Neuronal stem cell (in vitro differentiated cells): ENCODE measurements around the gene ULK4.

Experiments used
- DNase-seq: peaks from one replicate; pipeline ENCODE4 v3.0.0-alpha.2; 2013; ENCODE audit warnings: low spot score
- H2AFZ ChIP-seq: one replicate; pipeline ENCODE4 v1.6.1; 2013; ENCODE audit warnings: mild to moderate bottlenecking, low read length, inconsistent platforms
- H2AK5ac ChIP-seq: 2 replicates; pipeline ENCODE4 v1.6.1; 2013; ENCODE audit warnings: low read depth, mild to moderate bottlenecking, inconsistent platforms, low read length, moderate library complexity, mixed read lengths
- H2BK120ac ChIP-seq: 2 replicates; pipeline ENCODE4 v1.6.1; 2013; ENCODE audit warnings: low read depth, mild to moderate bottlenecking, inconsistent platforms, low read length, moderate library complexity, mixed read lengths
- H2BK12ac ChIP-seq: one replicate; pipeline ENCODE4 v1.6.1; 2013; ENCODE audit warnings: low read length, inconsistent platforms
- H2BK15ac ChIP-seq: 2 replicates; pipeline ENCODE4 v1.6.1; 2013; ENCODE audit warnings: mild to moderate bottlenecking, low read length, inconsistent platforms, mixed read lengths
- H2BK5ac ChIP-seq: one replicate; pipeline ENCODE4 v1.6.1; 2013; ENCODE audit warnings: inconsistent platforms, mild to moderate bottlenecking, low read length, moderate library complexity
- H3K14ac ChIP-seq: one replicate; pipeline ENCODE4 v1.6.1; 2013; ENCODE audit warnings: low read length, inconsistent platforms
- H3K18ac ChIP-seq: 2 replicates; pipeline ENCODE4 v1.6.1; 2013; ENCODE audit warnings: low read length, inconsistent platforms
- H3K23ac ChIP-seq: 2 replicates; pipeline ENCODE4 v1.6.1; 2013; ENCODE audit warnings: low read depth, mild to moderate bottlenecking, mixed read lengths, low read length, inconsistent platforms; ENCODE audit not compliant: poor library complexity
- H3K27ac ChIP-seq: replicated peaks from 3 replicates; pipeline ENCODE4 v1.5.1; 2013; ENCODE audit warnings: low read length, inconsistent platforms
- H3K27me3 ChIP-seq, 3 experiments: 2 replicates each; pipeline ENCODE4 v1.6.1; 2013; ENCODE audit warnings: low read length in 3 of 3, mild to moderate bottlenecking in 2 of 3, inconsistent platforms in 1 of 3, low read depth in 1 of 3, mixed read lengths in 1 of 3, moderate library complexity in 1 of 3; ENCODE audit not compliant: control insufficient read depth in 3 of 3, insufficient read depth in 3 of 3
- H3K36me3 ChIP-seq, 2 donors: replicated peaks in 1 of 2; 2 replicates each; pipeline ENCODE4 v1.6.1; 2013; ENCODE audit warnings: low read length in 2 of 2; ENCODE audit not compliant: control insufficient read depth in 2 of 2, insufficient read depth in 2 of 2
- H3K4ac ChIP-seq: 2 replicates; pipeline ENCODE4 v1.6.1; 2013; ENCODE audit warnings: inconsistent platforms, mild to moderate bottlenecking, low read length, moderate library complexity
- H3K4me1 ChIP-seq, 2 donors: 1 replicate in 1 of 2; 2 replicates in 1 of 2; pipeline ENCODE4 v1.6.1; 2013; ENCODE audit warnings: low read length in 2 of 2, low read depth in 1 of 2; ENCODE audit not compliant: control insufficient read depth in 2 of 2, insufficient read depth in 1 of 2
- H3K4me2 ChIP-seq: one replicate; pipeline ENCODE4 v1.6.1; 2013; ENCODE audit warnings: mild to moderate bottlenecking, low read length, inconsistent platforms; ENCODE audit not compliant: insufficient read depth, poor library complexity, severe bottlenecking
- H3K4me3 ChIP-seq, 2 donors: 2 replicates each; pipeline ENCODE4 v1.5.1; 2013; ENCODE audit warnings: low read length in 2 of 2, mild to moderate bottlenecking in 2 of 2, inconsistent platforms in 1 of 2, moderate library complexity in 1 of 2
- H3K79me1 ChIP-seq: one replicate; pipeline ENCODE4 v1.6.1; 2013; ENCODE audit warnings: low read depth, mild to moderate bottlenecking, inconsistent platforms, low read length, moderate library complexity
- H3K9ac ChIP-seq: one replicate; pipeline ENCODE4 v1.6.1; 2013; ENCODE audit warnings: mild to moderate bottlenecking, low read depth, low read length, inconsistent platforms; ENCODE audit not compliant: poor library complexity
- H3K9me3 ChIP-seq, 2 donors: replicated peaks in 1 of 2; 2 replicates each; pipeline versions ENCODE3 to v1.6.1; 2013; ENCODE audit warnings: low read length in 2 of 2, mild to moderate bottlenecking in 2 of 2, inconsistent platforms in 1 of 2, low read depth in 1 of 2, mixed read lengths in 1 of 2, moderate library complexity in 1 of 2; ENCODE audit not compliant: control insufficient read depth in 2 of 2, insufficient read depth in 1 of 2
- H4K8ac ChIP-seq: one replicate; pipeline ENCODE4 v1.6.1; 2013; ENCODE audit warnings: low read depth, mild to moderate bottlenecking, inconsistent platforms, low read length, moderate library complexity
- H4K91ac ChIP-seq: one replicate; pipeline ENCODE4 v1.6.1; 2013; ENCODE audit warnings: low read length, low read depth, mild to moderate bottlenecking, inconsistent platforms; ENCODE audit not compliant: poor library complexity
- WGBS, 2 donors: extraction: QIAGEN DNeasy Blood & Tissue Kit; methylation state at CpG; one replicate each; pipeline ENCODE4 v1.1.7; 2013; ENCODE audit warnings: missing lambda C conversion rate in 2 of 2, mixed read lengths in 1 of 2; ENCODE audit not compliant: insufficient read length in 2 of 2, insufficient replicate concordance in 1 of 2; ENCODE audit errors: extremely low coverage in 2 of 2; 5-methylcytosine and 5-hydroxymethylcytosine counted together

Gene ULK4

GRCh38 chr3:42005401-42005800, 43.5 kb upstream of the ULK4 start:
- Histone ChIP-seq H2BK120ac (no peak overlapping the region), H4K8ac (no peak overlapping the region), H3K18ac (no peak overlapping the region), H3K36me3 (no peaks in the 10 kb centered on the region), H2BK12ac (no peak overlapping the region), H3K79me1 (no peaks in the 10 kb centered on the region), H3K14ac (no peak overlapping the region), H3K9ac (no peak overlapping the region), H2AK5ac (no peak overlapping the region), H3K4me1 (no peaks in the 10 kb centered on the region), H2BK15ac (no peak overlapping the region), H3K4me3 (no peak overlapping the region), H3K23ac (no peak overlapping the region), H3K4me2 (no peak overlapping the region), H3K4ac (no peak overlapping the region), H3K27ac (no peak overlapping the region), H3K27me3 (no peaks in the 10 kb centered on the region), H3K9me3 (no peaks in the 10 kb centered on the region), H2BK5ac (no peak overlapping the region), H4K91ac (no peak overlapping the region), H2AFZ (no peak overlapping the region)
- no peak for DNase-seq
- WGBS, 2 donors, result no CpG with 5 or more reads among the region's 4 CpGs

- no CpG with 5 or more reads among the region's 4 CpGs for WGBS, 2 donors
- no peak overlapping the region for H2AK5ac ChIP-seq
- DNase-seq, result no peak
- no peaks in the 10 kb centered on the region for H3K27me3 ChIP-seq
- no peaks in the 10 kb centered on the region for H3K9me3 ChIP-seq
- H4K91ac ChIP-seq, result no peak overlapping the region
- no peak overlapping the region for H2AFZ ChIP-seq
- no peak overlapping the region for H3K9ac ChIP-seq
- no peak overlapping the region for H2BK15ac ChIP-seq
- H2BK120ac ChIP-seq, result no peak overlapping the region
- H3K4me3 ChIP-seq, result no peak overlapping the region
- H2BK5ac ChIP-seq, result no peak overlapping the region
- no peaks in the 10 kb centered on the region for H3K36me3 ChIP-seq
- no peak overlapping the region for H2BK12ac ChIP-seq
- no peak overlapping the region for H3K4me2 ChIP-seq
- H3K23ac ChIP-seq, result no peak overlapping the region
- H3K14ac ChIP-seq, result no peak overlapping the region
- no peak overlapping the region for H4K8ac ChIP-seq
- no peaks in the 10 kb centered on the region for H3K4me1 ChIP-seq
- H3K18ac ChIP-seq, result no peak overlapping the region
- no peak overlapping the region for H3K4ac ChIP-seq
- no peak overlapping the region for H3K27ac ChIP-seq
- no peaks in the 10 kb centered on the region for H3K79me1 ChIP-seq
These were observed 40.9 kb upstream of the ULK4 start for GRCh38 chr3:42002790-42003189.

- WGBS, 2 donors, result no CpG with 5 or more reads among the region's 1 CpG
- no peak overlapping the region for H2AK5ac ChIP-seq
These were observed 39.9 kb upstream of the ULK4 start for GRCh38 chr3:42001777-42002176.

GRCh38 chr3:41999909-42000308, 38.0 kb upstream of the ULK4 start:
- Histone ChIP-seq H3K4me3 (no peak overlapping the region), H3K14ac (no peak overlapping the region), H2BK120ac (no peak overlapping the region), H2AK5ac (no peak overlapping the region), H3K23ac (no peak overlapping the region), H3K4me1 (no peaks in the 10 kb centered on the region), H3K4me2 (no peak overlapping the region), H2BK15ac (no peak overlapping the region), H3K18ac (no peak overlapping the region), H3K9me3 (no peaks in the 10 kb centered on the region), H3K4ac (no peak overlapping the region), H4K8ac (no peak overlapping the region), H3K36me3 (no peaks in the 10 kb centered on the region), H2BK12ac (no peak overlapping the region), H4K91ac (no peak overlapping the region), H3K27me3 (no peaks in the 10 kb centered on the region), H2BK5ac (no peak overlapping the region), H3K27ac (no peak overlapping the region), H3K9ac (no peak overlapping the region), H3K79me1 (no peaks in the 10 kb centered on the region), H2AFZ (no peak overlapping the region)
- WGBS, 2 donors, result no CpG with 5 or more reads among the region's 1 CpG
- DNase-seq, result no peak

More at GRCh38 chr3:42001777-42002176, 39.9 kb upstream of the ULK4 start:
- no peak overlapping the region for H2BK15ac ChIP-seq
- H2BK120ac ChIP-seq, result no peak overlapping the region
- H3K14ac ChIP-seq, result no peak overlapping the region
- no peak overlapping the region for H3K4ac ChIP-seq
- no peak overlapping the region for H4K91ac ChIP-seq
- no peak overlapping the region for H3K18ac ChIP-seq
- H2BK5ac ChIP-seq, result no peak overlapping the region
- H3K4me3 ChIP-seq, result no peak overlapping the region
- H3K36me3 ChIP-seq, result no peaks in the 10 kb centered on the region
- H3K27ac ChIP-seq, result no peak overlapping the region
- no peaks in the 10 kb centered on the region for H3K4me1 ChIP-seq
- H2AFZ ChIP-seq, result no peak overlapping the region
- H2BK12ac ChIP-seq, result no peak overlapping the region
- no peak overlapping the region for H4K8ac ChIP-seq
- H3K79me1 ChIP-seq, result no peaks in the 10 kb centered on the region
- DNase-seq, result no peak
- H3K9me3 ChIP-seq, result no peaks in the 10 kb centered on the region
- H3K23ac ChIP-seq, result no peak overlapping the region
- H3K4me2 ChIP-seq, result no peak overlapping the region
- H3K9ac ChIP-seq, result no peak overlapping the region
- H3K27me3 ChIP-seq, result no peaks in the 10 kb centered on the region
